T-helper 9 cell (primary cell): Measurements from ENCODE around the gene PHLDB1.
"Not testable (repeated sequence)": the region's sequence is repeated elsewhere in the genome, so short reads cannot be mapped to it uniquely, and the experiment has no call there.

Experiments used
- DNase-seq: peaks from one replicate; pipeline ENCODE4 v3.0.0-alpha.2; 2020

The PHLDB1 gene

GRCh38 chr11:118606157-118606843 lies 1.1 kb upstream of the PHLDB1 start:
- no peak for DNase-seq

GRCh38 chr11:118606844-118607228 lies 579 bp upstream of the PHLDB1 start:
- DNase-seq, result no peak

- peak; percentile 87 for DNase-seq
These were observed 1.2 kb downstream of the PHLDB1 start for GRCh38 chr11:118608360-118609227.

- DNase-seq, result peak; percentile 18
These were observed 2.2 kb downstream of the PHLDB1 start for GRCh38 chr11:118609380-118610224.

- peak; percentile 4 for DNase-seq
These were observed 2.9 kb downstream of the PHLDB1 start for GRCh38 chr11:118610225-118610772.

GRCh38 chr11:118610773-118611432 lies 3.5 kb downstream of the PHLDB1 start:
- peak; percentile 88 for DNase-seq

GRCh38 chr11:118611433-118611795 lies 4.0 kb downstream of the PHLDB1 start:
- DNase-seq, result not testable (repeated sequence)

GRCh38 chr11:118612378-118612777 lies 5.0 kb downstream of the PHLDB1 start:
- no peak for DNase-seq

- DNase-seq, result no peak
These were observed 7.1 kb downstream of the PHLDB1 start for GRCh38 chr11:118614511-118614910.

- no peak for DNase-seq
These were observed 8.0 kb downstream of the PHLDB1 start for GRCh38 chr11:118615282-118615975.

GRCh38 chr11:118615976-118616371 lies 8.6 kb downstream of the PHLDB1 start:
- no peak for DNase-seq

- no peak for DNase-seq
These were observed 10.9 kb downstream of the PHLDB1 start for GRCh38 chr11:118618115-118618990.

GRCh38 chr11:118618991-118619375 lies 11.6 kb downstream of the PHLDB1 start:
- no peak for DNase-seq

- no peak for DNase-seq
These were observed 12.2 kb downstream of the PHLDB1 start for GRCh38 chr11:118619444-118620197.

GRCh38 chr11:118620529-118621070 lies 13.2 kb downstream of the PHLDB1 start:
- DNase-seq, result no peak

GRCh38 chr11:118621071-118621783 lies 13.8 kb downstream of the PHLDB1 start:
- DNase-seq, result no peak

- DNase-seq, result no peak
These were observed 14.5 kb downstream of the PHLDB1 start for GRCh38 chr11:118621784-118622375.
